ENCODE results near the gene COPZ1. TPM values are rescaled to one million over a fixed set of nuclear protein-coding genes. Genes with fewer than 3 reads are reported as not detected.
A peak's percentile ranks its signal among the peaks of the same experiment; 100 is the strongest.

Gene COPZ1
- total and polyA plus RNA-seq, 9 of the 15 experiments (the other 6 are each of a cell fraction or from before 2014, with no cell fraction given), result 137 to 487 (median 233) TPM

- TF ChIP-seq CCNT2 (IDR thresholded peaks at IDR 0.05; ENCODE audit: borderline replicate concordance, extremely low read depth, insufficient read length, low read depth, low read length), result no peak
- no peak for TF ChIP-seq FUS (optimal IDR thresholded peaks at IDR 0.05; ENCODE audit: low read depth, low read length)
- TF ChIP-seq SRSF9 (IDR thresholded peaks at IDR 0.05; ENCODE audit: borderline replicate concordance, low read depth, low read length), result no peak
- TF ChIP-seq MECOM (CRISPR knock-in tag; IDR thresholded peaks at IDR 0.05), result no peak
Measured at GRCh38 chr12:54388237-54389133, 63.6 kb downstream of the COPZ1 start (continued).

GRCh38 chr12:54389134-54389508 is 64.2 kb downstream of the COPZ1 start:
- no peaks in the 10 kb centered on the region for H3K9me1 ChIP-seq (ENCODE audit: control insufficient read depth, insufficient read depth, low read length)
- peaks cover 84% of the 10 kb centered on the region in 2 experiments for H3K4me1 ChIP-seq (replicated peaks in 1 of 2; ENCODE audit: control insufficient read depth in 2 of 2, insufficient read depth in 2 of 2, low read length in 2 of 2)
- no peak overlapping the region for H2AFZ ChIP-seq (ENCODE audit: low read depth, low read length)
- 47% methylated on average over 3 of the region's 3 CpGs for WGBS (ENCODE audit: insufficient coverage, low coverage, missing lambda C conversion rate)
- no peaks in the 10 kb centered on the region for H3K27me3 ChIP-seq (ENCODE audit: control insufficient read depth in 2 of 2, insufficient read depth in 2 of 2, low read length in 2 of 2)
- peak overlapping the region; percentile 62 for H3K27ac ChIP-seq (ENCODE audit: extremely low read depth, low read depth, low read length)
- CTCF ChIA-PET (ENCODE audit: low intra/inter-chr PET ratio), result no interaction called here
- BruUV-seq (replicated peaks), result no TSS peak
- H3K36me3 ChIP-seq (ENCODE audit: control insufficient read depth, insufficient read depth, low read length), result peaks cover 38% of the 10 kb centered on the region
- intact Hi-C loops (cut with micrococcal nuclease) (no loop called here), in situ Hi-C loops (cut with MboI) (no loop called here)
- peak overlapping the region; percentile 88 for H3K4me2 ChIP-seq (ENCODE audit: insufficient read depth, low read length)
- DNase-seq (ENCODE audit: extremely low read depth in 1 of 4, low spot score in 3 of 4) (no peak), FAIRE-seq (no peak), ATAC-seq (no peak)
- peaks cover 91% of the 10 kb centered on the region for H3K79me2 ChIP-seq (ENCODE audit: control insufficient read depth, insufficient read depth, low read length)
- no peaks in the 10 kb centered on the region for H4K20me1 ChIP-seq (replicated peaks; ENCODE audit: control insufficient read depth, insufficient read depth, low read length)
- peak overlapping the region; percentile 57; the same call in 1 of the 2 replicates for H3K4me3 ChIP-seq
- H3K9me3 ChIP-seq (replicated peaks; ENCODE audit: control insufficient read depth, insufficient read depth, low read depth, low read length), result no peaks in the 10 kb centered on the region
- H3K9ac ChIP-seq (ENCODE audit: insufficient read depth in 1 of 2, low read depth in 2 of 2, low read length in 2 of 2), result peak overlapping the region; percentile 27 to 91
- POLR2A ChIA-PET, result interaction anchor here (1.3 kb wide), 1 partner anchor 55 kb away, joined by 3 read pairs; no protein-coding TSS in a partner anchor
- TF ChIP-seq, protein P1, sequence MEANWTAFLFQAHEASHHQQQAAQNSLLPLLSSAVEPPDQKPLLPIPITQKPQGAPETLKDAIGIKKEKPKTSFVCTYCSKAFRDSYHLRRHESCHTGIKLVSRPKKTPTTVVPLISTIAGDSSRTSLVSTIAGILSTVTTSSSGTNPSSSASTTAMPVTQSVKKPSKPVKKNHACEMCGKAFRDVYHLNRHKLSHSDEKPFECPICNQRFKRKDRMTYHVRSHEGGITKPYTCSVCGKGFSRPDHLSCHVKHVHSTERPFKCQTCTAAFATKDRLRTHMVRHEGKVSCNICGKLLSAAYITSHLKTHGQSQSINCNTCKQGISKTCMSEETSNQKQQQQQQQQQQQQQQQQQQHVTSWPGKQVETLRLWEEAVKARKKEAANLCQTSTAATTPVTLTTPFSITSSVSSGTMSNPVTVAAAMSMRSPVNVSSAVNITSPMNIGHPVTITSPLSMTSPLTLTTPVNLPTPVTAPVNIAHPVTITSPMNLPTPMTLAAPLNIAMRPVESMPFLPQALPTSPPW (CRISPR knock-in tag; IDR thresholded peaks at IDR 0.05), result no peak
- TF ChIP-seq TBP (optimal IDR thresholded peaks at IDR 0.05; ENCODE audit: low read depth, low read length) (no peak), ZSCAN32 (CRISPR knock-in tag; IDR thresholded peaks at IDR 0.05) (no peak)
- TF ChIP-seq, protein P2, sequence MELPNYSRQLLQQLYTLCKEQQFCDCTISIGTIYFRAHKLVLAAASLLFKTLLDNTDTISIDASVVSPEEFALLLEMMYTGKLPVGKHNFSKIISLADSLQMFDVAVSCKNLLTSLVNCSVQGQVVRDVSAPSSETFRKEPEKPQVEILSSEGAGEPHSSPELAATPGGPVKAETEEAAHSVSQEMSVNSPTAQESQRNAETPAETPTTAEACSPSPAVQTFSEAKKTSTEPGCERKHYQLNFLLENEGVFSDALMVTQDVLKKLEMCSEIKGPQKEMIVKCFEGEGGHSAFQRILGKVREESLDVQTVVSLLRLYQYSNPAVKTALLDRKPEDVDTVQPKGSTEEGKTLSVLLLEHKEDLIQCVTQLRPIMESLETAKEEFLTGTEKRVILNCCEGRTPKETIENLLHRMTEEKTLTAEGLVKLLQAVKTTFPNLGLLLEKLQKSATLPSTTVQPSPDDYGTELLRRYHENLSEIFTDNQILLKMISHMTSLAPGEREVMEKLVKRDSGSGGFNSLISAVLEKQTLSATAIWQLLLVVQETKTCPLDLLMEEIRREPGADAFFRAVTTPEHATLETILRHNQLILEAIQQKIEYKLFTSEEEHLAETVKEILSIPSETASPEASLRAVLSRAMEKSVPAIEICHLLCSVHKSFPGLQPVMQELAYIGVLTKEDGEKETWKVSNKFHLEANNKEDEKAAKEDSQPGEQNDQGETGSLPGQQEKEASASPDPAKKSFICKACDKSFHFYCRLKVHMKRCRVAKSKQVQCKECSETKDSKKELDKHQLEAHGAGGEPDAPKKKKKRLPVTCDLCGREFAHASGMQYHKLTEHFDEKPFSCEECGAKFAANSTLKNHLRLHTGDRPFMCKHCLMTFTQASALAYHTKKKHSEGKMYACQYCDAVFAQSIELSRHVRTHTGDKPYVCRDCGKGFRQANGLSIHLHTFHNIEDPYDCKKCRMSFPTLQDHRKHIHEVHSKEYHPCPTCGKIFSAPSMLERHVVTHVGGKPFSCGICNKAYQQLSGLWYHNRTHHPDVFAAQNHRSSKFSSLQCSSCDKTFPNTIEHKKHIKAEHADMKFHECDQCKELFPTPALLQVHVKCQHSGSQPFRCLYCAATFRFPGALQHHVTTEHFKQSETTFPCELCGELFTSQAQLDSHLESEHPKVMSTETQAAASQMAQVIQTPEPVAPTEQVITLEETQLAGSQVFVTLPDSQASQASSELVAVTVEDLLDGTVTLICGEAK (IDR thresholded peaks at IDR 0.05), result no peak
- TF ChIP-seq, protein P2 (CRISPR knock-in tag; IDR thresholded peaks at IDR 0.05), result no peak
